Activated CD8-positive, alpha-beta T cell treated with anti-CD3 and anti-CD28 coated beads for 36 hours (primary cell): ENCODE results near the gene PTX4. TPM values are rescaled to one million over a fixed set of nuclear protein-coding genes. Genes with fewer than 3 reads are reported as not detected.
A peak's percentile ranks its signal among the peaks of the same experiment; 100 is the strongest.
"Not testable (repeated sequence)": the region's sequence is repeated elsewhere in the genome, so short reads cannot be mapped to it uniquely, and the experiment has no call there.

Source experiments
- ATAC-seq: fragments of 200-7000 bp; cut with Tn5 transposase; one replicate; pipeline ENCODE4 v1.10.0; 2021; ENCODE audit warnings: mild to moderate bottlenecking, moderate library complexity
- CTCF ChIA-PET: fragments of 350-600 bp; sonication (Branson Sonifier 250); formaldehyde crosslinking; loops from one replicate; lab custom pipeline; 2021; ENCODE audit warnings: antibody characterized with exemption; lab: Charles Lee
- POLR2A ChIA-PET: fragments of 350-600 bp; sonication (Branson Sonifier 250); formaldehyde crosslinking; loops from one replicate; lab custom pipeline; 2021; ENCODE audit warnings: antibody characterized with exemption; lab: Charles Lee
- DNase-seq: peaks from one replicate; pipeline ENCODE4 v3.0.0-alpha.2; 2020
- H3K27ac Mint-ChIP-seq: one replicate; pipeline ENCODE4 v1.8.0; 2021; ENCODE audit warnings: mild to moderate bottlenecking, mixed read lengths
- H3K27me3 Mint-ChIP-seq: one replicate; pipeline ENCODE4 v1.8.0; 2021; ENCODE audit warnings: mixed read lengths
- H3K36me3 Mint-ChIP-seq: one replicate; pipeline ENCODE4 v1.8.0; 2021; ENCODE audit warnings: low read depth, mixed read lengths
- H3K4me1 Mint-ChIP-seq: one replicate; pipeline ENCODE4 v1.8.0; 2021; ENCODE audit warnings: low read depth, mixed read lengths
- H3K4me3 Mint-ChIP-seq: one replicate; pipeline ENCODE4 v1.8.0; 2021; ENCODE audit warnings: mild to moderate bottlenecking, moderate library complexity, mixed read lengths
- H3K9me3 Mint-ChIP-seq: one replicate; pipeline ENCODE4 v1.8.0; 2021; ENCODE audit warnings: mixed read lengths
- CTCF ChIP-seq: fragments of 200-600 bp; IDR thresholded peaks from one replicate; pipeline ENCODE4 v1.8.0; 2022; ENCODE audit warnings: antibody characterized with exemption, mild to moderate bottlenecking
- intact Hi-C: fragments of 100-400 bp; cut with micrococcal nuclease; formaldehyde crosslinking; loops from one replicate; pipeline ENCODE4 v1.10.0; 2022
- total RNA-seq, 2 experiments: library from RNA; stranded (reverse); gene quantifications; one replicate each; pipeline ENCODE4 v1.2.3, GENCODE V29; 2021

The PTX4 gene
- total RNA-seq, 2 experiments from 2014 or later: not detected

GRCh38 chr16:1485847-1486496 lies 2.8 kb downstream of the PTX4 start:
- ATAC-seq (no peak), DNase-seq (no peak)
- no peak overlapping the region for H3K4me3 Mint-ChIP-seq
- H3K4me1 Mint-ChIP-seq: no peaks in the 10 kb centered on the region
- H3K27me3 Mint-ChIP-seq: no peaks in the 10 kb centered on the region
- no peak overlapping the region for H3K27ac Mint-ChIP-seq
- POLR2A ChIA-PET: no interaction called here
- no peaks in the 10 kb centered on the region for H3K9me3 Mint-ChIP-seq
- no peak for TF ChIP-seq CTCF
- CTCF ChIA-PET: no interaction called here
- no peaks in the 10 kb centered on the region for H3K36me3 Mint-ChIP-seq
- intact Hi-C loops: no loop called here

GRCh38 chr16:1481906-1482835 lies 6.6 kb downstream of the PTX4 start:
- Mint-ChIP-seq H3K4me3 (no peak overlapping the region), H3K4me1 (no peaks in the 10 kb centered on the region), H3K27ac (no peak overlapping the region), H3K27me3 (no peaks in the 10 kb centered on the region), H3K36me3 (no peaks in the 10 kb centered on the region), H3K9me3 (no peaks in the 10 kb centered on the region)
- ATAC-seq: no peak
- ChIA-PET CTCF (no interaction called here), POLR2A (interaction anchor here (1.0 to 1.9 kb wide), 2 partner anchors 10 to 131 kb away, joined by 3 to 7 read pairs; partner anchors contain the start of gene TELO2)
- no peak for DNase-seq
- intact Hi-C loops: no loop called here
- TF ChIP-seq CTCF: no peak

- CTCF ChIA-PET, intact Hi-C loops, DNase-seq, H3K4me3 Mint-ChIP-seq, H3K27me3 Mint-ChIP-seq, H3K36me3 Mint-ChIP-seq, H3K27ac Mint-ChIP-seq, H3K4me1 Mint-ChIP-seq, ATAC-seq, H3K9me3 Mint-ChIP-seq: not testable (repeated sequence)
- POLR2A ChIA-PET: interaction anchor here (0.6 to 1.0 kb wide), 2 partner anchors 39 to 51 kb away, joined by 3 read pairs; no protein-coding TSS in a partner anchor
These were observed 9.8 kb downstream of the PTX4 start for GRCh38 chr16:1478937-1479336.

- DNase-seq (no peak), ATAC-seq (no peak)
- intact Hi-C loops: no loop called here
- ChIA-PET POLR2A (no interaction called here), CTCF (interaction anchor here (1.4 kb wide), 1 partner anchor 113 kb away, joined by 3 read pairs; no protein-coding TSS in a partner anchor)
- no peak for TF ChIP-seq CTCF
- Mint-ChIP-seq H3K4me1 (peaks cover 18% of the 10 kb centered on the region), H3K27ac (no peak overlapping the region), H3K4me3 (no peak overlapping the region), H3K27me3 (no peaks in the 10 kb centered on the region), H3K36me3 (no peaks in the 10 kb centered on the region), H3K9me3 (no peaks in the 10 kb centered on the region)
These were observed 11.7 kb downstream of the PTX4 start for GRCh38 chr16:1477033-1477432.

- intact Hi-C loops: no loop called here
- Mint-ChIP-seq H3K36me3 (no peaks in the 10 kb centered on the region), H3K27ac (peak overlapping the region; percentile 90), H3K27me3 (no peaks in the 10 kb centered on the region), H3K9me3 (no peaks in the 10 kb centered on the region), H3K4me3 (peak overlapping the region; percentile 86), H3K4me1 (peaks cover 31% of the 10 kb centered on the region)
- TF ChIP-seq CTCF: no peak
- no peak for ATAC-seq
- ChIA-PET CTCF (interaction anchor here (0.7 kb wide), 1 partner anchor 13 kb away, joined by 4 read pairs; no protein-coding TSS in a partner anchor), POLR2A (interaction anchor here (1.3 kb wide), 1 partner anchor 17 kb away, joined by 6 read pairs; the partner anchor contains the start of gene TELO2)
- DNase-seq: no peak
These were observed 13.1 kb downstream of the PTX4 start for GRCh38 chr16:1475552-1476114.
